Measurements from ENCODE around the gene NUP210L.
"Not testable (repeated sequence)": the region's sequence is repeated elsewhere in the genome, so short reads cannot be mapped to it uniquely, and the experiment has no call there.

Gene NUP210L

GRCh38 chr1:154151311-154151710 is 3.6 kb downstream of the NUP210L start:
- H3K9me3 Mint-ChIP-seq, result no peaks in the 10 kb centered on the region
- H3K36me3 Mint-ChIP-seq, result peaks cover 28% of the 10 kb centered on the region
- ATAC-seq, result no peak
- DNase-seq (ENCODE audit: low spot score in 2 of 2), result no peak
- no peak overlapping the region for H3K27ac Mint-ChIP-seq
- peaks cover 18% of the 10 kb centered on the region for H3K4me1 Mint-ChIP-seq
- no peak overlapping the region for H3K4me3 Mint-ChIP-seq

- DNase-seq (ENCODE audit: low spot score in 2 of 2) (no peak), ATAC-seq (peak; percentile 85)
- Mint-ChIP-seq H3K36me3 (peaks cover 3% of the 10 kb centered on the region), H3K9me3 (no peaks in the 10 kb centered on the region), H3K4me3 (no peak overlapping the region), H3K27ac (no peak overlapping the region), H3K4me1 (peaks cover 9% of the 10 kb centered on the region)
Observed at GRCh38 chr1:154148807-154149206, 6.1 kb downstream of the NUP210L start.

GRCh38 chr1:154147505-154147904 is 7.4 kb downstream of the NUP210L start:
- not testable (repeated sequence) for H3K27ac Mint-ChIP-seq; H3K4me3 Mint-ChIP-seq; H3K9me3 Mint-ChIP-seq; H3K36me3 Mint-ChIP-seq; DNase-seq (ENCODE audit: low spot score in 2 of 2); ATAC-seq; H3K4me1 Mint-ChIP-seq

DNA sequence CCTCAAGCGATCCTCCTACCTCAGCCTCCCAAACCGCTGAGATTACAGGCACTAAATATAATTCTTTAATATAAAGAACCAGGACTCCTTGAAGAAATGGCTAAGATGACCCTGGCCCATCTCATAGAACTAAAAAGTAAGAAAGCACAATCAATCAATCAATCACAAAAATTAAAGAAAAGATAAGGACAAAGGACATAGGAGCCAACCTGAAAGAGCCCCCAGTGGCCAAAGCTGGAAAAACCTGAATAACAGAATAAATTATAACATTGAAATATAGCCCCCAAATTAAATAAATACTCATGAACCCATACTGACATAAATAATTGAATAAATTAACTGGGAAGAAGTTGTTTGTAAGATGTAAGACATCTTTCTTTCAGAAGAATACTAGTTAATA is 8.9 kb downstream of the NUP210L start:
- no peak for ATAC-seq

GRCh38 chr1:154142358-154142757 is 12.5 kb downstream of the NUP210L start:
- ATAC-seq (no peak), DNase-seq (ENCODE audit: low spot score in 2 of 2) (no peak)
- Mint-ChIP-seq H3K4me3 (no peak overlapping the region), H3K27ac (no peak overlapping the region), H3K9me3 (no peaks in the 10 kb centered on the region), H3K4me1 (no peaks in the 10 kb centered on the region), H3K36me3 (no peaks in the 10 kb centered on the region)

More for the DNA sequence above, 8.9 kb downstream of the NUP210L start:
- Mint-ChIP-seq H3K36me3 (no peaks in the 10 kb centered on the region), H3K4me3 (no peak overlapping the region), H3K9me3 (no peaks in the 10 kb centered on the region), H3K27ac (no peak overlapping the region), H3K4me1 (peaks cover 9% of the 10 kb centered on the region)
- no peak for DNase-seq (ENCODE audit: low spot score in 2 of 2)

GRCh38 chr1:154141240-154141639 is 13.6 kb downstream of the NUP210L start:
- Mint-ChIP-seq H3K9me3 (no peaks in the 10 kb centered on the region), H3K36me3 (no peaks in the 10 kb centered on the region), H3K4me3 (no peak overlapping the region), H3K4me1 (no peaks in the 10 kb centered on the region), H3K27ac (no peak overlapping the region)
- DNase-seq (ENCODE audit: low spot score in 2 of 2) (no peak), ATAC-seq (no peak)

- Mint-ChIP-seq H3K4me1 (no peaks in the 10 kb centered on the region), H3K36me3 (no peaks in the 10 kb centered on the region), H3K9me3 (no peaks in the 10 kb centered on the region), H3K27ac (no peak overlapping the region), H3K4me3 (no peak overlapping the region)
- ATAC-seq, result no peak
- DNase-seq (ENCODE audit: low spot score in 2 of 2), result no peak
Observed at GRCh38 chr1:154137888-154138287, 17.0 kb downstream of the NUP210L start.

DNA sequence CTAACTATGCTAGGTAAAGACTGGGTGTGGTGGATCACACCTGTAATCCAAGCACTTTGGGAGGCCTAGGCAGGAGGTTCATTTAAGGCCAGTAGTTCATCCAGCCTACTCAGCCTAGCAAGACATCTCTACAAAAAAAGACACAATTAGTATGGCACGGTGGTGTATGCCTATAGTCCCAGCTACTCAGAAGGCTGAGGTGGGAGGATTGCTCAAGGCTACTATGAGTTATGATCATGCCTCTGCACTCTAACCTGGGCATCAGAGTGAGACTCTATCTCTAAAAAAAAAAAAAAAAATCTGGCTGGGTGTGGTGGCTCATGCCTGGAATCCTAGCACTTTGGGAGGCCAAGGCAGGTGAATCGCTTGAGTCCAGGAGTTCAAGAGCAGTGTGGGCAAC is 21.6 kb downstream of the NUP210L start:
- Mint-ChIP-seq H3K36me3 (no peaks in the 10 kb centered on the region), H3K4me1 (peaks cover 10% of the 10 kb centered on the region), H3K4me3 (no peak overlapping the region), H3K27ac (no peak overlapping the region), H3K9me3 (no peaks in the 10 kb centered on the region)
- DNase-seq (ENCODE audit: low spot score in 2 of 2) (no peak), ATAC-seq (no peak)

DNA sequence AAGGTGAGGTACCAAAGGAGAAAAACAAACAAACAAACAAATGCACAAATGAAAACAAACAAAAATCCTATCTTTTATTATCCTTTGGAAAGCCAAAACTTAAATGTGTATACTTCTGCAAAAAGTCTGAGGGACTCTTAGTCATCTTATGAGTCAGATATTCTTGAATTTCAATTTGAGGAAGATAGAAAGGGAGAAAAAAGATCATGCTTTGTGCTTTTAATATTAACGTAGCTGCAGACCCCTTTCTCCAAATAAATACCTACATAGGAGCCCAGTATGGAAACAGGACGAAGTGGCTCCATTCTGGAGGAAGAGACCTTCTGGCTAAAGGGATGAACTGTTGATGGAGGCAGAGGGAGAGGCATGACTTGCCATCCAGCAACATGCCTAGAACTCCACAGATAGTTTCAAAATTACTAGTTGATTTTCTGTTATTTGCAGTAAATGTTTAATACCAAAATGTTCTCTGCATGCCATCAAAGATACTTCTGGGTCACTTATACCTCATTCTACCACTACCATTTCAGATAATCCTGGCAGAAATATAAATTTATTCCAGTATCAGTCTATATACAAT is 25.4 kb downstream of the NUP210L start:
- no peaks in the 10 kb centered on the region for H3K9me3 Mint-ChIP-seq
- peaks cover 15% of the 10 kb centered on the region for H3K4me1 Mint-ChIP-seq
- peak overlapping the region; percentile 34 for H3K4me3 Mint-ChIP-seq
- H3K36me3 Mint-ChIP-seq, result no peaks in the 10 kb centered on the region
- H3K27ac Mint-ChIP-seq, result no peak overlapping the region
- ATAC-seq (peak; percentile 57), DNase-seq (ENCODE audit: low spot score in 2 of 2) (no peak)

DNA sequence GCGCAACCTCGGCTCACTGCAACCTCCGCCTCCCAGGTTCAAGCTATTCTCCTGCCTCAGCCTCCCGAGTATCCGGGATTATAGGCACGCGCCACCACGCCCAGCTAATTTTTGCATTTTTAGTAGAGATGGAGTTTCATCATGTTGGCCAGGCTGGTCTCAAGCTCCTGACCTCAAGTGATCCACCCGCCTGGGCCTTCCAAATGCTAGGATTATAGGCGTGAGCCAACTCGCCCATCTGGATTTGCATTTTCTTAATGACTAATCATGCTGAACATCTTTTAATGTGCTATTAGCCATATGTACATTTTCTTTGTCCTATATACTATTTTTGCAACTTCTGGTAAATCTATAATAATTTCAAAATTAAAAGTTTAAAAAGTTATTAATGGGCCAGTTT is 31.7 kb downstream of the NUP210L start:
- not testable (repeated sequence) for H3K27ac Mint-ChIP-seq; H3K9me3 Mint-ChIP-seq; H3K4me1 Mint-ChIP-seq; DNase-seq (ENCODE audit: low spot score in 2 of 2); H3K36me3 Mint-ChIP-seq; ATAC-seq; H3K4me3 Mint-ChIP-seq

- Mint-ChIP-seq H3K4me1 (peaks cover 13% of the 10 kb centered on the region), H3K27ac (no peak overlapping the region), H3K36me3 (no peaks in the 10 kb centered on the region), H3K4me3 (no peak overlapping the region), H3K9me3 (no peaks in the 10 kb centered on the region)
- DNase-seq (ENCODE audit: low spot score in 2 of 2) (no peak), ATAC-seq (no peak)
Observed at GRCh38 chr1:154117642-154118041, 37.2 kb downstream of the NUP210L start.

DNA sequence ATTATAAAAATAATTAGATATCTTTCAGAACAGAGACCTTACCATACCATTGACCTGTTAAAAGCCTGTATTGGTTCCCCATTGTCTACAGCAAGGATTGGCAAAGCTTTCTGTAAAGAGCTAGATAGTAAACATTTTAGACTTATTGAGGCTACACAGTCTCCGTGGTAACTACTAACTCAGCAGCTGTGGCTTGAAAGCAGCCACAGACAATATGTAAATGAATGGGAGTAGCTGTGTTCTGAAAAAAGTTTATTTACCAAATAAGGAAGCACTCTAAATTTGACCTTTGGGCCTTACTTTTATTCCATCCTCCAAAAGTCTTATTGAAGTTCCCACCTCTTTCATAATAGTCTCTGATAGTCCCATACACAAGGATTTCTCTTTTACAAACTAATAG is 39.7 kb downstream of the NUP210L start:
- Mint-ChIP-seq H3K36me3 (no peaks in the 10 kb centered on the region), H3K9me3 (no peaks in the 10 kb centered on the region), H3K4me1 (peaks cover 13% of the 10 kb centered on the region), H3K27ac (peak overlapping the region; percentile 10), H3K4me3 (no peak overlapping the region)
- ATAC-seq, result peak; percentile 74
- no peak for DNase-seq (ENCODE audit: low spot score in 2 of 2)

DNA sequence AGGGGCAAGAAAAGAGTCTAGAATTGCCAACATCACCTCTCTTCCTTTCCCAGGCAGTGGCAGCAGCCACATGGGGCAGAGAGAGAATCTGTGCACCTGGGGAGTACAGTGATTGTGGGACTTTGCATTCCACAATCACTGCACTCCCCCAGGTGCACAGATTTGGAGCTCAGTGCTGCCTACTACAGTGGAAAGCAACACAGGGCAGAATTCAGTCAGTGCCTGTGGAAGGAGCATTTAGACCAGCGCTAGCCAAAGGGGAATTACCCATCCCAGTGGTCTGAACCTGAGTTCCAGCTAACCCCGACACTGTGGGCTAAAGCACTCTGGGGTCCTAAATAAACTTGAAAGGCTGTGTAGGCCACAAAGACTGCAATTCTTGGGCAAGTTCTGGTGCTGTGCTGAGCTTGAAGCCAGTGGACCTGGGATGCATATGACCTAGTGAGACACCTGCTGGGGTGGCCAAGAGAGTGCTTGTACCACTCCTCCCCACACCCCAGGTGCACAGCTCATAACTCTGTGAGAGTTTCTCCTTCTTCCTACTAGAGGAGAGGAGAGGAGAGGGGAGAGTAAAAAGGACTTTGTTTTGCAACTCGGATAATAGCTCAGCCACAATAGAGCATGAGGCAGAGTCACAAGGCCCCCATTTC is 50.3 kb downstream of the NUP210L start:
- Mint-ChIP-seq H3K4me3 (no peak overlapping the region), H3K27ac (no peak overlapping the region)

GRCh38 chr1:154100141-154100540 is 54.7 kb downstream of the NUP210L start:
- not testable (repeated sequence) for H3K9me3 Mint-ChIP-seq; H3K36me3 Mint-ChIP-seq; H3K27ac Mint-ChIP-seq; ATAC-seq; H3K4me3 Mint-ChIP-seq; H3K4me1 Mint-ChIP-seq; DNase-seq (ENCODE audit: low spot score in 2 of 2)

More for the DNA sequence above, 50.3 kb downstream of the NUP210L start:
- Mint-ChIP-seq H3K36me3 (no peaks in the 10 kb centered on the region), H3K9me3 (no peaks in the 10 kb centered on the region), H3K4me1 (no peaks in the 10 kb centered on the region)
- no peak for ATAC-seq
- no peak for DNase-seq (ENCODE audit: low spot score in 2 of 2)

DNA sequence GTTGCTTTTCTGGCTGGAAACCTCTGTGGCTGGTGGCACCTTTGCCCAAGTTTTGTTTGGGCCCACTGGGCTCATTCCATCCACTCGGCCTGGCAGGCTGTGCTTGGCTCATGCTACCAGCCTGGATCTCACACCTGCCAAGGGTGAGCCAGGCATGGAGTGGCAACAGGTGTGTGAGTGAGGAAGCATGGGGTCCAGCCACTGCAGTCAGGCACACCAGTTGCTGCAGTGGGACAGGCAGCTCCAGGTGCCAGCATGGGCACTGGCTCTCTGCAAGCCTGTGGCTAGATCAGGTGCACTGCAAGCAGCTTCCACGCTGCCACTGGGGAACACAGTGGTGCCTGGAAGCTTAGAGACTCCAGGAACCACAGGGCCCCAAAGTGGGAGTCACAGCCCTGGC is 57.0 kb downstream of the NUP210L start:
- Mint-ChIP-seq H3K9me3 (no peaks in the 10 kb centered on the region), H3K27ac (no peak overlapping the region), H3K4me3 (no peak overlapping the region), H3K4me1 (no peaks in the 10 kb centered on the region), H3K36me3 (no peaks in the 10 kb centered on the region)
- no peak for DNase-seq (ENCODE audit: low spot score in 2 of 2)
- ATAC-seq, result no peak

DNA sequence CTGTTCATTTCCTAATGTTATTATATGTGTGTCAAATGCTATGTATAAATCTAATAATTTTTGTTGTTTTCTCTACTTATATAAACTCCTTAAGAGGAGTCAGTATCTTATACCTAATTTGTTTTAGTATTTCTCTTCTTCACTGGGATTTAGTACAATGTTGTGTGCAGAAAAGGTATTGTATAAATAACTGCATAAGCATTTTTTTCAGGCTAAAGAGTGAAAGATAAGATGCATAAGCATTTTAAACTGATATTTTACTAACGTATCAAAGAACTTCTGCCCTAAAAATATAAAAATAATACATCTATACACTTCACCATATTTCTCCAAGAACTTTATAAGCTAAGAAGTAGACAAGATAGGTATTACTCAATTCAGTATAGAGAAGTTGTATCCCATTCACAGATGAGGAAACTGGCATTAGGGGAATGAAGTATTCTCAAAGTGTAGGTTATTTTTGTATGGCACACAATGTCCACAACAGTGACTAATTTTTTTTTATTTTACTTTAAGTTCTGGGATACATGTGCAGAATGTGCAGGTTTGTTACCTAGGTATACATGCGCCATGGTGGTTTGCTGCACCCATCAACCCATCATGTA is 59.3 kb downstream of the NUP210L start:
- Mint-ChIP-seq H3K4me3 (no peak overlapping the region), H3K36me3 (no peaks in the 10 kb centered on the region), H3K4me1 (no peaks in the 10 kb centered on the region), H3K9me3 (no peaks in the 10 kb centered on the region), H3K27ac (no peak overlapping the region)
- ATAC-seq (no peak), DNase-seq (ENCODE audit: low spot score in 2 of 2) (no peak)
